LNCAP (cell line): Measurements from ENCODE around the gene KIRREL2.

Experiments used
- TF ChIP-seq, protein P1 (sequence below): fragments of 450-650 bp; IDR thresholded peaks from 2 replicates; pipeline ENCODE4 v1.5.1; 2017; ENCODE audit warnings: mild to moderate bottlenecking

KIRREL2 gene

DNA sequence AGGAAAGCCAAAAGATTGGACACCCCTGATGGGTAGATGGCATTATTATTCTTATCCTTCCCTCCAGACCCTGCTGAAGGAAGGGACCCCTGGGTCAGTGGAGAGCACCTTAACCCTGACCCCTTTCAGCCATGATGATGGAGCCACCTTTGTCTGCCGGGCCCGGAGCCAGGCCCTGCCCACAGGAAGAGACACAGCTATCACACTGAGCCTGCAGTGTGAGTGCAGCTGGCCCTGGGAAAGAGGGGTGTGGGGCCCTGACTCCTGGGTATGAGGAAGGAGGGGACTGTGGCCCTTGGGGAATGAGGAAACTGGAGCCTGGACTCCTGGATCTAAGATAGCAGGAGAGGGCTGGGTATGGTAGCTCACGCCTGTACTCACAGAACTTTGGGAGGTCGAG lies 2.7 kb downstream of the KIRREL2 start:
- TF ChIP-seq, protein P1, sequence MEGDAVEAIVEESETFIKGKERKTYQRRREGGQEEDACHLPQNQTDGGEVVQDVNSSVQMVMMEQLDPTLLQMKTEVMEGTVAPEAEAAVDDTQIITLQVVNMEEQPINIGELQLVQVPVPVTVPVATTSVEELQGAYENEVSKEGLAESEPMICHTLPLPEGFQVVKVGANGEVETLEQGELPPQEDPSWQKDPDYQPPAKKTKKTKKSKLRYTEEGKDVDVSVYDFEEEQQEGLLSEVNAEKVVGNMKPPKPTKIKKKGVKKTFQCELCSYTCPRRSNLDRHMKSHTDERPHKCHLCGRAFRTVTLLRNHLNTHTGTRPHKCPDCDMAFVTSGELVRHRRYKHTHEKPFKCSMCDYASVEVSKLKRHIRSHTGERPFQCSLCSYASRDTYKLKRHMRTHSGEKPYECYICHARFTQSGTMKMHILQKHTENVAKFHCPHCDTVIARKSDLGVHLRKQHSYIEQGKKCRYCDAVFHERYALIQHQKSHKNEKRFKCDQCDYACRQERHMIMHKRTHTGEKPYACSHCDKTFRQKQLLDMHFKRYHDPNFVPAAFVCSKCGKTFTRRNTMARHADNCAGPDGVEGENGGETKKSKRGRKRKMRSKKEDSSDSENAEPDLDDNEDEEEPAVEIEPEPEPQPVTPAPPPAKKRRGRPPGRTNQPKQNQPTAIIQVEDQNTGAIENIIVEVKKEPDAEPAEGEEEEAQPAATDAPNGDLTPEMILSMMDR, result no peak

DNA sequence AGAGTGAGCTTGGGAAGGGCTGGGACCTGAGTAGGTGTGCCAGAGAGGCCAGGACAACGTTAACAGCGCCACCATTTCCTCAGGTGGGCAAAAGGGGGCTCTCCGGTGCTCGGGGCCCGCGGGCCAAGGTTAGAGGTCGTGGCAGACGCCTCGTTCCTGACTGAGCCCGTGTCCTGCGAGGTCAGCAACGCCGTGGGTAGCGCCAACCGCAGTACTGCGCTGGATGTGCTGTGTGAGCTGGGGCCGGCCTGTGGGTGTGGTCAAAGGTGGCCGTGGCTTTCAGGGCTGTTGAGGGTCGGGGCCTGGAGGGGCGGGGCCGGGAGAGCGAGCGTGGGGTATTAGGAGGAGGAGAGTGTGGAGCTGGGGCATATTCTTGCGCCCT lies 3.7 kb downstream of the KIRREL2 start:
- TF ChIP-seq, protein P1, result no peak

DNA sequence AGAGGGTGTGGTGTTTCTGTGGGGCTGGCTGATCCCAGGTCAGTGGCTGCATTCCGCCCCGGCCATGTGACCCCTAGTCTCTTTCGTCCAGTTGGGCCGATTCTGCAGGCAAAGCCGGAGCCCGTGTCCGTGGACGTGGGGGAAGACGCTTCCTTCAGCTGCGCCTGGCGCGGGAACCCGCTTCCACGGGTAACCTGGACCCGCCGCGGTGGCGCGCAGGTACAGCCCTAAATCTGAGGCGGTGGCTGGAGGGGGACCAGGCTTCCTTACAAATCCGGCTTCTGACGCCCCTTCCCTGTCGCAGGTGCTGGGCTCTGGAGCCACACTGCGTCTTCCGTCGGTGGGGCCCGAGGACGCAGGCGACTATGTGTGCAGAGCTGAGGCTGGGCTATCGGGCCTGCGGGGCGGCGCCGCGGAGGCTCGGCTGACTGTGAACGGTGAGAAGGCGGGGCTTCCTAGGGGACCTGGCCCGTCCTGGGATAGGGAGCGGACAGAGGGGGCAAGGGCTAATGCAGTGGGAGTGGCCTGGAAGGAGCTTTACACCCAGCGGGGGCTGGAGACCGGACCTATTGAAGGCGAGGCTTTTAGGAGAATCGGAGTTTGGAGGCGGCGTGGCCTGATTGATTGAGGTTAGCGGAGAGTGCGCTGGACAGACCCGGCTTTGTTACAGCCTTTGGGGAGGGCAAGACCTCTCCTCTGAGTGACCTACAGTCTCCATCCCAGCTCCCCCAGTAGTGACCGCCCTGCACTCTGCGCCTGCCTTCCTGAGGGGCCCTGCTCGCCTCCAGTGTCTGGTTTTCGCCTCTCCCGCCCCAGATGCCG lies 4.3 kb downstream of the KIRREL2 start:
- TF ChIP-seq, protein P1, result no peak

DNA sequence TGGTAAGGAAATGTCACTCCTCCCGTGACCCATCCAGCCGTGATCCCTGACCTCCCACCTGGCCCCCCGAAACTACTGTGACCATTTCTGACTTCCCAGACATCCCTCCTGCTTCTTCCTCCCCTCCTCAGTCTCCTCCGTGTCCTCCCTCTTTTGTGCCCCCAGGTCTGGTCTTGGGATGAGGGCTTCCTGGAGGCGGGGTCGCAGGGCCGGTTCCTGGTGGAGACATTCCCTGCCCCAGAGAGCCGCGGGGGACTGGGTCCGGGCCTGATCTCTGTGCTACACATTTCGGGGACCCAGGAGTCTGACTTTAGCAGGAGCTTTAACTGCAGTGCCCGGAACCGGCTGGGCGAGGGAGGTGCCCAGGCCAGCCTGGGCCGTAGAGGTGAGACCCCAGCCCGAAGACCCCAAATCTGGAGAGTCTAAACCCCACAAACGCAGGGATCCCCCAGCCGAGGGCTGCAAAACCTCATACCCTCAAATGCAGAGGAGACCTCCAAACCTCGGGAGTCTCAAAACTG lies 5.0 kb downstream of the KIRREL2 start:
- TF ChIP-seq, protein P1, result no peak

- TF ChIP-seq, protein P1, result no peak
Measured at GRCh38 chr19:35862528-35862927, 5.8 kb downstream of the KIRREL2 start.

DNA sequence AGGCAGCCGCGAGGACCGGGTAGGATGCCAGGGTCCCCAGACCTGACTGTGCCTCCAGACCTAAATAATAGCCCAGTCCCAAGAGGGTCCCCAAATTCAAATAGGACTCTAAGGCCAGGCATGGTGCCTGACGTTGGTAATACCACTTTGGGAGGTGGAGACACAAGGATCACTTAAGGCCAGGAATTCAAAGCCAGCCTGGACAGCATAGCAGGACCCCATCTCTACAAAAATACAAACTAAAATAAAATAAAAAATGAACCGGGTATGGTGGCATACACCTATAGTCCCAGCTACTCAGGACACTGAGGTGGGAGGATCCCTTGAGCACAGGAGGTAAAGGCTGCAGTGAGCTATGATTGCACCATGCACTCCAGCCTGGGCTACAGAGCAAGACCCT lies 6.3 kb downstream of the KIRREL2 start:
- TF ChIP-seq, protein P1, result no peak

- TF ChIP-seq, protein P1, result no peak
Measured at GRCh38 chr19:35868172-35868822, 11.6 kb downstream of the KIRREL2 start, which contains the start of gene APLP1. Gene APLP1 (plus strand): TSS chr19:35868574. CDS start chr19:35868637, 63 bp downstream.
